H1 (cell line): ENCODE measurements around the gene CRK. TPM values are rescaled to one million over a fixed set of nuclear protein-coding genes. Genes with fewer than 3 reads are reported as not detected.

Source experiments
- CTCF ChIA-PET: fragments of 300-600 bp; sonication (Branson Sonifier 250); formaldehyde crosslinking; loops from one replicate; lab custom pipeline; 2021; ENCODE audit not compliant: partially characterized antibody; lab: Charles Lee
- POLR2A ChIA-PET: fragments of 300-600 bp; sonication (Branson Sonifier 250); formaldehyde crosslinking; loops from one replicate; lab custom pipeline; 2021; ENCODE audit warnings: inconsistent platforms; ENCODE audit not compliant: partially characterized antibody; lab: Charles Lee
- DNase-seq, 2 experiments: peaks; one replicate each; pipeline versions ENCODE4 v3.0.0 to v3.0.0-alpha.2; 2010 to 2022; ENCODE audit warnings: low spot score in 2 of 2, low read depth in 1 of 2, mixed read lengths in 1 of 2
- FAIRE-seq: peaks from 2 replicates; lab custom pipeline; 2011; peaks lifted over from hg19 to GRCh38; lab: Jason Lieb, UNC
- H2AFZ ChIP-seq: 2 replicates; pipeline ENCODE4 v1.8.1; 2012; ENCODE audit warnings: low read length, inconsistent platforms
- H2AK5ac ChIP-seq: 2 replicates; pipeline ENCODE4 v1.6.1; 2013; ENCODE audit warnings: low read depth, low read length
- H2BK120ac ChIP-seq: replicated peaks from 2 replicates; pipeline ENCODE3; 2013; ENCODE audit warnings: low read depth, low read length, inconsistent platforms
- H2BK12ac ChIP-seq: 2 replicates; pipeline ENCODE4 v1.6.1; 2013; ENCODE audit warnings: low read depth, low read length
- H2BK15ac ChIP-seq: 2 replicates; pipeline ENCODE4 v1.6.1; 2013; ENCODE audit warnings: low read length
- H2BK20ac ChIP-seq: 2 replicates; pipeline ENCODE4 v1.6.1; 2013; ENCODE audit warnings: low read length
- H2BK5ac ChIP-seq: 2 replicates; pipeline ENCODE4 v1.6.1; 2013; ENCODE audit warnings: low read depth, low read length
- H3K14ac ChIP-seq: 2 replicates; pipeline ENCODE4 v1.6.1; 2013; ENCODE audit warnings: inconsistent platforms; ENCODE audit not compliant: insufficient read length
- H3K18ac ChIP-seq: 2 replicates; pipeline ENCODE4 v1.6.1; 2013; ENCODE audit warnings: low read length; ENCODE audit errors: extremely low read depth
- H3K23ac ChIP-seq: 2 replicates; pipeline ENCODE4 v1.6.1; 2013; ENCODE audit warnings: inconsistent platforms; ENCODE audit not compliant: insufficient read length
- H3K23me2 ChIP-seq: 2 replicates; pipeline ENCODE4 v1.6.1; 2013; ENCODE audit warnings: low read depth, low read length
- H3K27ac ChIP-seq: 2 replicates; pipeline ENCODE4 v1.6.1; 2011; ENCODE audit warnings: low read depth, low read length, inconsistent platforms
- H3K27me3 ChIP-seq, 4 experiments: replicated peaks in 1 of 4; 1 replicate in 1 of 4; 2 replicates in 3 of 4; pipeline versions ENCODE4 v1.6.1 to v1.8.1; 2011 to 2013; ENCODE audit warnings: low read length in 3 of 4, mild to moderate bottlenecking in 3 of 4, inconsistent platforms in 2 of 4, mixed read lengths in 2 of 4, moderate library complexity in 1 of 4; ENCODE audit not compliant: control insufficient read depth in 3 of 4, insufficient read depth in 3 of 4; ENCODE audit errors: extremely low read depth in 1 of 4
- H3K36me3 ChIP-seq, 4 experiments: 2 replicates each; pipeline versions ENCODE4 v1.6.1 to v1.8.1; 2011 to 2013; ENCODE audit warnings: mild to moderate bottlenecking in 4 of 4, low read length in 3 of 4, moderate library complexity in 2 of 4, control low read depth in 1 of 4, inconsistent platforms in 1 of 4; ENCODE audit not compliant: insufficient read depth in 4 of 4, control insufficient read depth in 2 of 4
- H3K4ac ChIP-seq: replicated peaks from 2 replicates; pipeline ENCODE3; 2013; ENCODE audit warnings: low read length, low read depth, mixed read lengths, inconsistent platforms; ENCODE audit not compliant: insufficient read length
- H3K4me1 ChIP-seq, 4 experiments: replicated peaks in 1 of 4; 1 replicate in 1 of 4; 2 replicates in 3 of 4; pipeline versions ENCODE4 v1.6.1 to v1.8.1; 2011 to 2013; ENCODE audit warnings: low read length in 3 of 4, inconsistent platforms in 2 of 4, mixed read lengths in 1 of 4; ENCODE audit not compliant: insufficient read depth in 4 of 4, control insufficient read depth in 3 of 4
- H3K4me2 ChIP-seq, 2 experiments: 2 replicates each; pipeline versions ENCODE4 v1.6.1 to v1.8.1; 2011 to 2013; ENCODE audit warnings: low read depth in 2 of 2, low read length in 2 of 2, control low read depth in 1 of 2, inconsistent platforms in 1 of 2, mild to moderate bottlenecking in 1 of 2; ENCODE audit not compliant: insufficient read depth in 1 of 2
- H3K4me3 ChIP-seq, 4 experiments: fragments of 200-600, 300-600 bp in 1 of 4; sonication (generic), shearing (Covaris generic), sonication (Bioruptor Twin) in 1 of 4; 2 replicates each; pipeline versions ENCODE4 v1.5.1 to v1.8.1; 2011 to 2016; ENCODE audit warnings: low read length in 4 of 4, low read depth in 3 of 4, control low read depth in 2 of 4, inconsistent platforms in 2 of 4, mild to moderate bottlenecking in 2 of 4, mixed read lengths in 1 of 4, moderate library complexity in 1 of 4; ENCODE audit not compliant: insufficient read depth in 2 of 4; ENCODE audit errors: extremely low read depth in 1 of 4
- H3K56ac ChIP-seq: replicated peaks from 2 replicates; pipeline ENCODE3; 2013; ENCODE audit warnings: low read depth, mild to moderate bottlenecking, mixed read lengths, low read length, inconsistent platforms; ENCODE audit not compliant: insufficient read length
- H3K79me1 ChIP-seq: 2 replicates; pipeline ENCODE4 v1.6.1; 2013; ENCODE audit warnings: low read depth, low read length, control low read depth
- H3K79me2 ChIP-seq, 2 experiments: 2 replicates each; pipeline versions ENCODE4 v1.6.1 to v1.8.1; 2012 to 2013; ENCODE audit warnings: low read length in 2 of 2, mild to moderate bottlenecking in 2 of 2, inconsistent platforms in 1 of 2; ENCODE audit not compliant: insufficient read depth in 2 of 2, control insufficient read depth in 1 of 2
- H3K9ac ChIP-seq, 4 experiments: replicated peaks in 1 of 4; 1 replicate in 1 of 4; 2 replicates in 3 of 4; pipeline versions ENCODE4 v1.6.1 to v1.8.1; 2011 to 2013; ENCODE audit warnings: low read depth in 3 of 4, low read length in 3 of 4, control low read depth in 2 of 4, mild to moderate bottlenecking in 2 of 4, moderate library complexity in 2 of 4, inconsistent platforms in 1 of 4; ENCODE audit errors: extremely low read depth in 1 of 4
- H3K9me3 ChIP-seq, 2 experiments: 2 replicates each; pipeline versions ENCODE4 v1.6.1 to v1.8.1; 2012 to 2013; ENCODE audit warnings: mild to moderate bottlenecking in 2 of 2, moderate library complexity in 2 of 2, control low read depth in 1 of 2, inconsistent platforms in 1 of 2, low read depth in 1 of 2, low read length in 1 of 2, mixed read lengths in 1 of 2; ENCODE audit not compliant: insufficient read depth in 2 of 2
- H4K20me1 ChIP-seq, 2 experiments: replicated peaks in 1 of 2; 2 replicates each; pipeline versions ENCODE3 to v1.8.1; 2011 to 2013; ENCODE audit warnings: inconsistent platforms in 2 of 2, low read length in 2 of 2, mild to moderate bottlenecking in 1 of 2; ENCODE audit not compliant: insufficient read depth in 2 of 2, control insufficient read depth in 1 of 2
- H4K5ac ChIP-seq: 2 replicates; pipeline ENCODE4 v1.6.1; 2013; ENCODE audit warnings: low read length, low read depth, mixed read lengths, inconsistent platforms; ENCODE audit not compliant: insufficient read length
- H4K8ac ChIP-seq: 2 replicates; pipeline ENCODE4 v1.8.0; 2013; ENCODE audit warnings: mild to moderate bottlenecking, moderate library complexity, low read length, inconsistent platforms; ENCODE audit not compliant: insufficient read depth; ENCODE audit errors: extremely low read depth
- H4K91ac ChIP-seq: replicated peaks from 2 replicates; pipeline ENCODE3; 2013; ENCODE audit warnings: low read length, mixed read lengths, inconsistent platforms; ENCODE audit not compliant: insufficient read length
- CBX5 ChIP-seq: fragments of 300-800, 300-1000 bp; sonication (generic); IDR thresholded peaks from 2 replicates; pipeline ENCODE4 v1.7.1; 2016; ENCODE audit warnings: antibody characterized with exemption, low read length, low read depth
- CREB1 ChIP-seq: IDR thresholded peaks from 2 replicates; pipeline ENCODE4 v1.6.1; 2012; ENCODE audit warnings: inconsistent platforms
- CTBP2 ChIP-seq: IDR thresholded peaks from 2 replicates; pipeline ENCODE4 v1.7.0; 2011; ENCODE audit warnings: borderline replicate concordance, mild to moderate bottlenecking, moderate library complexity, mixed read lengths, low read length; ENCODE audit not compliant: insufficient read depth, insufficient read length
- EP300 ChIP-seq, 2 experiments: IDR thresholded peaks; 1 replicate in 1 of 2; 2 replicates in 1 of 2; pipeline ENCODE4 v1.6.1; 2011 to 2012; ENCODE audit warnings: low read depth in 2 of 2, low read length in 2 of 2, mild to moderate bottlenecking in 2 of 2, borderline replicate concordance in 1 of 2, inconsistent platforms in 1 of 2, moderate library complexity in 1 of 2
- EZH2 ChIP-seq: fragments of 200-600 bp; sonication (generic); IDR thresholded peaks from 2 replicates; pipeline ENCODE4 v1.7.1; 2012; ENCODE audit warnings: low read depth, mild to moderate bottlenecking, moderate library complexity, low read length, inconsistent platforms; ENCODE audit not compliant: severe bottlenecking
- GTF2F1 ChIP-seq: IDR thresholded peaks from 2 replicates; pipeline ENCODE4 v1.6.1; 2012; ENCODE audit warnings: low read depth, low read length, improper control_type of control experiment, borderline replicate concordance
- JUND ChIP-seq: IDR thresholded peaks from 2 replicates; pipeline ENCODE4 v1.6.1; 2011; ENCODE audit warnings: mild to moderate bottlenecking, improper control_type of control experiment, low read length
- NRF1 ChIP-seq: IDR thresholded peaks from 2 replicates; pipeline ENCODE4 v1.6.1; 2011; ENCODE audit warnings: mild to moderate bottlenecking, low read depth, low read length, improper control_type of control experiment
- PHF8 ChIP-seq: fragments of 200-600 bp; sonication (generic); conservative IDR thresholded peaks from 2 replicates; pipeline ENCODE4 v1.7.1; 2012; ENCODE audit warnings: low read depth, mild to moderate bottlenecking, inconsistent platforms, low read length, moderate library complexity
- RBBP5 ChIP-seq: IDR thresholded peaks from 2 replicates; pipeline ENCODE4 v1.7.1; 2012; ENCODE audit warnings: low read depth, mild to moderate bottlenecking, inconsistent platforms, low read length, moderate library complexity, borderline replicate concordance
- SIN3A ChIP-seq, 2 experiments: IDR thresholded peaks in 1 of 2; conservative IDR thresholded peaks in 1 of 2; 2 replicates each; pipeline ENCODE4 v1.6.1; 2011 to 2012; ENCODE audit warnings: low read length in 2 of 2, improper control_type of control experiment in 1 of 2, low read depth in 1 of 2, mild to moderate bottlenecking in 1 of 2
- WGBS, 2 experiments: shearing (Covaris generic) in 1 of 2; methylation state at CpG; one replicate each; pipeline versions ENCODE4 v1.1.6 to v1.1.7; 2013 to 2015; ENCODE audit warnings: low lambda C conversion rate in 2 of 2, mixed read lengths in 2 of 2, inconsistent platforms in 1 of 2, low coverage in 1 of 2, missing lambda C conversion rate in 1 of 2; ENCODE audit not compliant: insufficient replicate concordance in 2 of 2, insufficient coverage in 1 of 2, insufficient read length in 1 of 2; ENCODE audit errors: extremely low coverage in 1 of 2, missing lambda C conversion rate in 1 of 2; 5-methylcytosine and 5-hydroxymethylcytosine counted together
- polyA plus RNA-seq, 7 experiments: library from polyadenylated mRNA; depleted of rRNA in 3 of 7; stranded (reverse) in 5 of 7; unstranded in 2 of 7; fragments of >200 nt in 5 of 7; fragments of 200-250 nt in 2 of 7; gene quantifications; 1 replicate in 5 of 7; 2 replicates in 1 of 7; 4 replicates in 1 of 7; pipeline versions ENCODE4 v1.2.1 to v1.2.3, GENCODE V29; 2011 to 2013; ENCODE audit warnings: missing spikeins in 2 of 7, mixed read lengths in 2 of 7
- total RNA-seq: library from RNA; stranded (reverse); fragmentation: NEBNext Ultra II Directional; extraction: Animal tissue kit (Norgen Biotek cat#: 25700); gene quantifications from 2 replicates; pipeline ENCODE4 v1.2.1, GENCODE V29; 2021
- TF ChIP-seq, protein P1 (sequence below): IDR thresholded peaks from 2 replicates; pipeline ENCODE4 v1.6.1; 2012; ENCODE audit warnings: inconsistent platforms

The CRK gene
- total and polyA plus RNA-seq, 2 of the 8 experiments (the other 6 are each of a cell fraction or from before 2014, with no cell fraction given), result 32.8 to 57.1 TPM

GRCh38 chr17:1471490-1471889 is 15.5 kb upstream of the CRK start:
- POLR2A ChIA-PET, result interaction anchor here (0.9 to 1.9 kb wide), 6 partner anchors 9 to 31 kb away, joined by 4 to 8 read pairs (median 5); partner anchors contain the start of gene MYO1C
- Histone ChIP-seq H3K27me3 (no peaks in the 10 kb centered on the region), H4K20me1 (peaks cover 3 to 5% of the 10 kb centered on the region in 2 experiments), H2BK120ac (no peak overlapping the region), H2BK12ac (no peak overlapping the region), H3K14ac (no peak overlapping the region), H3K23me2 (no peaks in the 10 kb centered on the region), H2BK15ac (no peak overlapping the region), H4K5ac (no peak overlapping the region), H3K79me2 (no peaks in the 10 kb centered on the region), H2AFZ (no peak overlapping the region), H3K4me2 (no peak overlapping the region), H2AK5ac (no peak overlapping the region), H4K8ac (no peak overlapping the region), H3K4me3 (no peak overlapping the region), H3K9me3 (no peaks in the 10 kb centered on the region; a peak in 1 of 4 replicates), H3K4ac (no peak overlapping the region), H3K4me1 (no peaks in the 10 kb centered on the region; a peak in 1 of 7 replicates), H3K23ac (no peak overlapping the region), H3K36me3 (peaks cover 6 to 43% (median 26%) of the 10 kb centered on the region in 4 experiments; a peak in 7 of 8 replicates), H2BK20ac (no peak overlapping the region), H2BK5ac (no peak overlapping the region), H3K79me1 (no peaks in the 10 kb centered on the region; the same call in 1 of the 2 replicates), H3K18ac (no peak overlapping the region), H3K9ac (no peak overlapping the region), H3K56ac (no peak overlapping the region), H3K27ac (no peak overlapping the region), H4K91ac (no peak overlapping the region)
- CTCF ChIA-PET, result interaction anchor here (0.6 to 1.3 kb wide), 4 partner anchors 62 to 106 kb away, joined by 3 to 5 read pairs (median 4); no protein-coding TSS in a partner anchor
- 97% methylated on average over 15 of the region's 15 CpGs; no CpG with 5 or more reads in 1 of the 2 experiments for WGBS, 2 experiments
- no peak for FAIRE-seq
- no peak for DNase-seq
- TF ChIP-seq PHF8, result no peak
- no peak for TF ChIP-seq NRF1
- TF ChIP-seq CTBP2, result no peak
- no peak for TF ChIP-seq CBX5
- TF ChIP-seq RBBP5, result no peak
- no peak for TF ChIP-seq CREB1
- no peak for TF ChIP-seq EZH2
- no peak for TF ChIP-seq JUND
- no peak for TF ChIP-seq EP300 (IDR thresholded peaks at IDR 0.05; ENCODE audit: borderline replicate concordance in 1 of 2, low read depth in 2 of 2, low read length in 2 of 2)
- TF ChIP-seq GTF2F1, result no peak
- TF ChIP-seq SIN3A (conservative IDR thresholded peaks at IDR 0.05 in 1 of 2, IDR thresholded peaks at IDR 0.05 in 1 of 2; ENCODE audit: low read depth in 1 of 2, low read length in 2 of 2), result no peak
- TF ChIP-seq, protein P1, sequence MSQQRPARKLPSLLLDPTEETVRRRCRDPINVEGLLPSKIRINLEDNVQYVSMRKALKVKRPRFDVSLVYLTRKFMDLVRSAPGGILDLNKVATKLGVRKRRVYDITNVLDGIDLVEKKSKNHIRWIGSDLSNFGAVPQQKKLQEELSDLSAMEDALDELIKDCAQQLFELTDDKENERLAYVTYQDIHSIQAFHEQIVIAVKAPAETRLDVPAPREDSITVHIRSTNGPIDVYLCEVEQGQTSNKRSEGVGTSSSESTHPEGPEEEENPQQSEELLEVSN, result no peak
